NCI-H128 (cell line): ENCODE results near the gene ATP1B1.
"Not testable (repeated sequence)": the region's sequence is repeated elsewhere in the genome, so short reads cannot be mapped to it uniquely, and the experiment has no call there.

Experiments used
- DNase-seq: peaks from one replicate; lab custom pipeline; 2025; ENCODE audit not compliant: unreplicated experiment; lab: John Stamatoyannopoulos, UW

The ATP1B1 gene

DNA sequence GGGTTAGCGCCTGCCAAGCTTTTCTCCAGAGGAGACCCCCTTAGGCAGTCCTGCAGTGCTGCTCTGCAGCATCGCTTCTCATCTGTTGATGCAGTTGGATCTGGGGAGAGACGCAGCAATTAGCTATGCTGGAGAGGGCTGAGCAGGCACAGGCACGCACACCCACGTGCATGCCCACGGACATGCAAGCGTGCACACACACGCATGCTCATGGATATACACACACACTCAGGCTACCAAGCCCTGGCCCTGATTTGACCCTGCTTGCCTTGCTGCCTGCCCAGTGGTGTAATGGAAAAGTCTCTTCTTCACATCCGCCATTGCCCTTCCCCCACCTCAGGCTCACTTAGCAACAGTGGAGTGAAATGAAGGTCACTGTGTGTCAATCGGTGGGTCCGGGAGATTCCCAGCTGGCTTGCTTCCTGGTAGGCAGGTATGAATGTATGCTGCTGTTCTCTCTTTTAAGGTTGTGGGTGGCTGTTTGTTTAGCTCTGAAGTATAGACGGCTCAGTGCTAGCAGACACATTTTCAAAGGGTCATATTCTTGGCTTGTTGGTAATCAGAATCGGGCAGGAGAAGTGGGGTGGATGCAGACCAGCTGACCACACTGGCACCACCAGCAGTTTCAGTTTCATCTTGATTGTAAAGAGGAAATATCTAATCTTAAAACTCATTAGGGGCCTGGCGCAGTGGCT lies 9.5 kb downstream of the ATP1B1 start:
- no peak for DNase-seq

DNA sequence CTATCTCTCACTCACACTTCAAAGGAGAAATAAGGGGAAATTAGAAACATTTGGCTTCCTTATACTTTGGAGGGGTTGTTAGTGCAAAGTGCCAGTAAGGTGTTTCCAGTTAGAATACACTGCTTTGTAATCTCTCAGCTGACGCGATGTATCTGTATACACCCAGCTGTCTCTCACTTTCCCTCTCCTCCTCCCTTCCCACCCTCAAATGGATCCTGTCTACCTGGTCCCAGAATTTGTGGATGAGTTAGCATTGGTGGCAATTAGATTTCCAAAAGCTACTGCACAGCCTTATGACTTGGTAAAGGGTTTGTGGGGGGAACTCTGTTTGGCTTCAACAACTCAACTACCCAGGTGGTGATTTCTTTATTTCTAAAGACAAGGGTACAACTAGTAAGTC lies 10.5 kb downstream of the ATP1B1 start:
- DNase-seq: no peak

- DNase-seq: no peak
These were observed 11.1 kb downstream of the ATP1B1 start for GRCh38 chr1:169117599-169117998.

DNA sequence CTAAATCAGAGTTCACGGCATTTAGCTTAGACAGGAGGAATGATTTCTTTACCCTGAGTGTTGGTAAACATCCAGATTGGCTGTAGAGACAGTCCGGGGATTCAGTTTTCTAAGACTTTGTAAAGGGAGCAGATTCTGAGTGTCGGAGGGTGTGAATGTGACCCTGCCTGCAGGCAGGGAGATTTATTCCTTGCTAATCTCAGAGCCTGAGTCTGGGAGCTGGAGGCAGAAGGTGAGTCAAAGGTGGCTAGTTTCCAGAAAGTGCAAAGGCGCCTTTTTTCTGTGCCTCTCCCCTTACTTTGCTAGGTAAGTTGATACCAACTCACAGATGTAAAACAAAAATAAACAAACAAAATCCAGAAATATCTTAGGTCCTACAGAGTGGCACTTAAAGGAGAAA lies 11.7 kb downstream of the ATP1B1 start:
- no peak for DNase-seq

DNA sequence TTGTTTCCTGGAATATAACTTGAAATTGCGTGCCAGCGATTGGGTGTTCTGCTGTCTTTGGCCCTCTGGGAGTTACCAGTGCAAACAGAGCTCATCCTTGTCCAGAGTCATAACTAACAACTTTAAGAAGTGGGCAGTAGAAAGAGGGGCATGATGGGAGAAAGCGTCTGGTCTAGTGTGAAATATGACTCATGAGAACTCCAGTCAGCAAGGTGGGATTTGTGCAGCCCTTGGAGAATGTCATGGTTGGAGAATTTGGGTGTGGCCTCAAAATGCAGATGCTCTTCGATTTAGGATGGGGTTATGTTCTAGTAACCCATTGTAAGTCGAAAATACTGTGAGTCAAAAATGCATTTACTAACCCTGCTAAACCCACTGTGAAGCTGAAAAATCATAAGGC lies 12.9 kb downstream of the ATP1B1 start:
- DNase-seq: no peak

DNA sequence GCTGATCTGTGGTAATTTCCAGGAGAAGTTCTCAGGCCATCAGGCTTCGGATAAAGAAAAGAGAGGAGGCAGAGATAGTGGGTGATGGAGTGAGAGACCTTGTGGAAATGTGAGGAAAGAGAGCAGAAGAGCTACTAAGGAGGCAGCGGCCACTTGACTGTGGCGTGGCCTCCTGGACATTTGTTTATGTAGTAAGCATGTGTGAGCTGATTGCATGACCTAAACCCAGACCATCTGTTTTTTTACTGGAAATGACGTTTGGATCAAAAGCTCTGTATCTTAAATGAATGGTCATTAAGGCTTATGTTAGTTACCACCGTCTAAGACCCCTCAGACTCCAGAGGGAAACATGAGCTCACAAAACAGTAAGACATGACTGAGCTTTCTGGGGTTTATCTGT lies 13.6 kb downstream of the ATP1B1 start:
- DNase-seq: no peak

DNA sequence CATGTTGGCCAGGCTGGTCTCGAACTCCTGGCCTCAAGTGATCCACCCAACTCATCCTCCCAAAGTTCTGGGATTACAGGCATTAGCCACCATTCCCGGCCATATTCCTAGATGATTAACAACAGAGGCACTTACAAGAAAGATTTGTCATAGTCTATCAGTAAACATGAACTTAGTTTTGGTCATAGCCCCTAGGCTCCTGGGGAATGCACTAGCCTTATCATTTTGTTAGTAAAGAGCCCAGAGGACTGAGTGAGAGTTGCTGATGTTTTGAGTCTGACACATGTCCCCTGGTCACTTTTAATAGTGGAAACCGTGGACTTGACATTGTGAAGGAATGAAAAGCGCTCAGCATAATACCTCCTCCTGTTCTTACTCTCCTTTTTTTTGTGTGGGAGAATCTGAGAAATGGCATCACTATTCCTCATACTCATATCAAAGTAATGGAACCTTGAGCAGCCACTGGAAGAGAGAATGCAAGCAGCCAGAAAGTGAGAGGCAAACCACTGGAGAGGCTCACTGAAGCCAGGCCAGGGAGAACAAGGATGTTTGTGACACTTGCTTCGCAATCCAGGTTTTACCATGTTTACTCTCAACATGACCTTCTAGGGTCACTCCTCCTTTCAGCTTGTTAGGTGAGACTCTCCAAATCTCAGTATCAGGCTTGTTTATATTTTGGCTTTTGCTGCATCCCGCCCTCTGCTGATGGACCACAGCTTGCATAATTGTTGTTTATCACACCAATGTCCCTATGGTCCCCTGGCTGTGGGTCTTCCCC lies 14.8 kb downstream of the ATP1B1 start:
- no peak for DNase-seq

DNA sequence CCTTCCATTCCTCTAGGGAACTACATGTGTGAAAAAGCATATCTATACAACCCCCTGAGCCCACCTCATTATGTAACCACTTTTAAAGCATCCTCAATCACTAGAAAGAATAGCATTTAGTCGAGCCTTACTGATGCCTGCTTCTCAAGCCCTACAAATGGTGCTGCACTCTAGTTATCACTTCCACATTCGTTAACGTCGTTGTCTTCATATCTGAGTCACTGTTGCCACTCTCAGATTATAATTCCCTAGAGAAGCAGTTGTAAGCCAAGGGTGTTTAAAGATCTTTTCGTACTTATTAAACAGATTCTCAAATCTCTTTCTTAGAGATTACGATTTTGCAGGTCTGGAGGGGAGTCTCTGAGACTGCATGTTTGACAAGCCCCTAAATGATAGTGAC lies 16.5 kb downstream of the ATP1B1 start:
- no peak for DNase-seq

DNA sequence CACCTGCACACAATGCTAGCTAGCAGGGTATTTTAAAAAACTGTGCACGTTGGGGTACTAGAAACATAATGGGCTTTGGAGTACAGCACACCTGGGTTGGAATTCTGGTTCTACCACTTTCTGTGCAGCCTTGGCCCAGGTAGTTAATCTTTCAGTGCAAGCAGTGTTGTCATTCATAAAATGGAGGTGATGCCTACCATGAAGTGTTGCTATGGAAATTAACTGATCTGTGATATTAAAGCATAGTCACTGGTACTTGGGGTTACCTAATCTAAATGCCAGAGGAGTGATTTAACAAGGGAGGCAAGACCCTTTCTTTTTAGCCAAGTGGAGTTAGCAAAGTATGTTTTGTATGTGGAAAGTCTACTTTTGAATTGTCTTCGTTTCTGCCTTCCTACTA lies 18.0 kb downstream of the ATP1B1 start:
- no peak for DNase-seq

DNA sequence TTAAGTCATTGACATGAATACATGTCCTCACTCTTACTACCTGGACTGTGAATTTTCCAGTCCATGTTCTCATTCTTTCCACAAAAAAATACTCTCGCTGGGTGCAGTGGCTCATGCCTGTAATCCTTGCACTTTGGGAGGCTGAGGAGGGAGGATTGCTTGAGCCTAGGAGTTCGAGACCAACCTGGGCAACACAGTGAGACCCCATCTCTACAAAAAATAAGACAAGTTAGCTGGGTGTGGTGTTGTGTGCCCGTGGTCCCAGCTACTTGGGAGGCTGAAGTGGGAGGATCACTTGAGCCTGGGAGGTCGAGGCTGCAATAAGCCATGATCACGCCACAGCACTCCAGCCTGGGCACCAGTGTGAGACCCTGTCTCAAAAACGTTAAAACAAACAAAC lies 19.1 kb downstream of the ATP1B1 start:
- not testable (repeated sequence) for DNase-seq

- DNase-seq: no peak
These were observed 19.8 kb downstream of the ATP1B1 start for GRCh38 chr1:169126335-169126734.

- no peak for DNase-seq
These were observed 20.8 kb downstream of the ATP1B1 start for GRCh38 chr1:169127305-169127704.

DNA sequence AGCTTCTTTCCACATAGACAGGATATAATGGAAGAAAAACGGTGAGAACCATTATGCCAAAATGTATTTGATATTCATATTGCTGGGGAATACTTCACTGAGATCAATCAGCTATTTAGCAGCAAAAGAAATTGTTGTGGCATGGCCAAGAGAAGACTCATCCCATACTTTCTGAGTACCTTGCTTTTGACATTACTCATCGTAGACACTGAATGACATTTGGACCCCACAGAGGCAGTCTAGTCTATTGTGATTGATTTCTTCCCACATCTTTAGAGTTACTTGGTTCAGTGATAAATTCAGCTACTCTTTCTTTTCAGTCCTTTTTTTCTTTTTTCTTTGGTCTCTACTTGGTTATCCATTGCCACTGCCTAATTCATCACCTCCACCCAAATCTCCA lies 22.1 kb downstream of the ATP1B1 start:
- DNase-seq: no peak

DNA sequence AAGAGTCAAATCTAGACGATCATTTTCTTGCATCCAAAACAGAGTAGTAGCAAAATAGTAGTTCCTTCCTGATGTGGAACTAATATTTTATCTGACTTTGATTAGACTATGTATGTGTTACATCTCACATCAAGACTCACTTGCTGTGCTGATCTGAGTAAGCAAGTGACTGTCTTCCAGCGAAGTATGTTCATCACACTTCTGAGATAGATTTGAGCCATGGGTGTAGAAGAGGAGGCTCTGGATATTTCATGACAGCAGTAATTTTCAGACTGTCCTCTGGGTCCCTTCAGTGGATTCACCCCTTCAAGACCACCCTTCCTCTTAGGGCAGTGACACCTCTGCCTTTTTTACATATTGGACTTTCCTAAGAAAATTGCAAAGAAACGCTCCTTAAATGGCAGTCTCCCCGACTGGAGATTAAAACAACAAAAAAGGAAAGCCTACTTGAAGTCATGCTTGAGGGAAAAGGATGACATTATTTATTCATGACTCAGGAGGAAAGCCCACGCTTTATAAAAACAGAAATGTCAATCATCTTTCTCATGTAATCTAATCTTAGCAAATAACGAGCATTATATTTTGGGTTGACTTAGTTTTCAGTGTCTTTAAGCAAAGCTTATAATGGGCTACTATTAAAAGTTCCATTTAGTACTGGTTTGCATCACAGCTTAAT lies 22.8 kb downstream of the ATP1B1 start:
- no peak for DNase-seq

- DNase-seq: no peak
These were observed 24.2 kb downstream of the ATP1B1 start for GRCh38 chr1:169130683-169131082.

DNA sequence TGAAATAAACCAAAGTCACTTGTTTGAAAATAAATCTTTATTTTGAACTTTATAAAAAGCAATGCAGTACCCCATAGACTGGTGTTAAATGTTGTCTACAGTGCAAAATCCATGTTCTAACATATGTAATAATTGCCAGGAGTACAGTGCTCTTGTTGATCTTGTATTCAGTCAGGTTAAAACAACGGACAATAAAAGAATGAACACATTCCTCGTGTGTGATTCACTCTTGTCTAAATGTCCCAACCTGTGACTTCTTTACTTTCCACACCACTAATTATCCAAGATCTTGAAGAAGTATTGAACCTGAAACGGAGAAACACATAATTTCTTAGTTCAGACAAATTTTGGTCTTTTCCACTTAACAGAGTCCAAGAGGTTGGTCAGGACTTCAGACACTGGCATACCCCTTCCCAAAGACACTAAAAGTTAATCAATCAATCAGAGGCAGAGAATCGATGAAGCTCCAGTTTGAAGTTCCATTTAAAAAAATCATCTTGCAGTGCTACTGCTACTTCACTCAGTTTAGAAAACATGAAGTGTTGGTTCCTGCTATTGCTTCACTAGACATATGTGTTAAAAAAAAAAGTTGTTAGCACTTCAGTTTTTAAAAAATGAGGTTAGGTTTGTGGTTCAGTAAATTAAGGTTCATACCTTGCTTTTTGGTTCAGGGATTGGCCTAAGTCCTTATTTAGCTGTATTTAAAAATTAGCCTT lies 26.2 kb downstream of the ATP1B1 start:
- no peak for DNase-seq

GRCh38 chr1:169133228-169133576 lies 26.7 kb downstream of the ATP1B1 start:
- DNase-seq: no peak

- DNase-seq: no peak
These were observed 27.5 kb downstream of the ATP1B1 start for GRCh38 chr1:169133801-169134502.

GRCh38 chr1:169137357-169137756 lies 30.9 kb downstream of the ATP1B1 start:
- DNase-seq: no peak

DNA sequence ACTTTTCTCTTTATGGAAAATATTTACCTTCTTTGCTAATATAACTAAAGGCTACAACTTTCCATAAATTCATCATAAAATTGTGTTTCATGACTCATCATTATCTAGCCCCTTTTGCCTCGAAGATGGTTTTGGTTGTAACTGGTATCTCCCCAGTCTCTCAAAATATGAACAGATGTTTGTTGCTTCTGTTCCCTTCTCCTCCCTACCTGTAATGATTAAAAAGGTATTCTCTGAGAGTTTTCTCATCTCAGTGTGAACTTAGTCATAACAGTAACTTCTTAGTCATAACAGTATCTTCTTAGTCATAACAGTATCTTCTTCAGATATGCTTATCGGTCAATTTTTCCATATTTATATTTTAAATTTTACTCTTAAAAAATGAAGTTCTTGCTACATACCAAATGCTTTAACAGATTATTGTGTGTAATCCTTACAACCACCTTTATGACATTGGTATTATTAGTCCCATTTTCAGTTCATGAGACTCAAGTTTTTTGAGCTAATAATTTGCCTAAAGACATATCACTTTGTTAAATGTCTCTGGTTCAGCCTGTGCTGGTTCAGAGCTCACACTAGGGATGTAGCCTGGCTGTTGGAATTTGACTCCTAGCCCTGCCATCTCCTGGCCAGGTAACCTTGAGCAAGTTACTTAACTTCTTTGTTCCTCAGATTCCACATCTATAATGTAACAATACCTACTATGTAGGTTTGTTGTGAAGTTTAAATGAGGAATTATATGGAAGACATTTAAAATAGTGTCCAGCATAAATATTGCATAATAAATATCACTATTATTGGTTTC lies 32.6 kb downstream of the ATP1B1 start:
- no peak for DNase-seq
